Measurements from ENCODE around the gene RBM15.

DNA sequence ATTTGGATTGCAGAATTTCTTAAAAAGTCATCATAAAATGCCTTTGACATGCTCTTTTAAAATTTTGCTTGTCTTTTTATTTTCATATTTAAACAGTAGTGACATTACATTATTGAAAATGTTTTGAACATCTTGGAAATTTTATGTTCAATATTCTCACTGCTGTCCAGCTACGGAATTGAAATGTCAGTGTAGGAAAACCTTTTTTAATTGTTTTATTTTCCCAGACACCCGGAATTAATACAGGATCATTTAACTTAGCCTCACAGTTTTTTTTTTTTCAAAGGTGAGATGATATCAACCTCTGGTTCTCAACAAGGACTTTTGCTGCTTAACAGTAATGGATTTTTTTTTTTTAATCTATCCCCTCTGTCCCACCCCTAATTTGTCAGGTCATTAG, 4.1 kb downstream of the RBM15 start:
- TF ChIP-seq, protein P1, sequence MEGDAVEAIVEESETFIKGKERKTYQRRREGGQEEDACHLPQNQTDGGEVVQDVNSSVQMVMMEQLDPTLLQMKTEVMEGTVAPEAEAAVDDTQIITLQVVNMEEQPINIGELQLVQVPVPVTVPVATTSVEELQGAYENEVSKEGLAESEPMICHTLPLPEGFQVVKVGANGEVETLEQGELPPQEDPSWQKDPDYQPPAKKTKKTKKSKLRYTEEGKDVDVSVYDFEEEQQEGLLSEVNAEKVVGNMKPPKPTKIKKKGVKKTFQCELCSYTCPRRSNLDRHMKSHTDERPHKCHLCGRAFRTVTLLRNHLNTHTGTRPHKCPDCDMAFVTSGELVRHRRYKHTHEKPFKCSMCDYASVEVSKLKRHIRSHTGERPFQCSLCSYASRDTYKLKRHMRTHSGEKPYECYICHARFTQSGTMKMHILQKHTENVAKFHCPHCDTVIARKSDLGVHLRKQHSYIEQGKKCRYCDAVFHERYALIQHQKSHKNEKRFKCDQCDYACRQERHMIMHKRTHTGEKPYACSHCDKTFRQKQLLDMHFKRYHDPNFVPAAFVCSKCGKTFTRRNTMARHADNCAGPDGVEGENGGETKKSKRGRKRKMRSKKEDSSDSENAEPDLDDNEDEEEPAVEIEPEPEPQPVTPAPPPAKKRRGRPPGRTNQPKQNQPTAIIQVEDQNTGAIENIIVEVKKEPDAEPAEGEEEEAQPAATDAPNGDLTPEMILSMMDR (tag by site-specific recombination; IDR thresholded peaks at IDR 0.05), result no peak
- TF ChIP-seq, protein P2, sequence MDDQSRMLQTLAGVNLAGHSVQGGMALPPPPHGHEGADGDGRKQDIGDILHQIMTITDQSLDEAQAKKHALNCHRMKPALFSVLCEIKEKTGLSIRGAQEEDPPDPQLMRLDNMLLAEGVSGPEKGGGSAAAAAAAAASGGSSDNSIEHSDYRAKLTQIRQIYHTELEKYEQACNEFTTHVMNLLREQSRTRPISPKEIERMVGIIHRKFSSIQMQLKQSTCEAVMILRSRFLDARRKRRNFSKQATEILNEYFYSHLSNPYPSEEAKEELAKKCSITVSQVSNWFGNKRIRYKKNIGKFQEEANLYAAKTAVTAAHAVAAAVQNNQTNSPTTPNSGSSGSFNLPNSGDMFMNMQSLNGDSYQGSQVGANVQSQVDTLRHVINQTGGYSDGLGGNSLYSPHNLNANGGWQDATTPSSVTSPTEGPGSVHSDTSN (CRISPR knock-in tag; IDR thresholded peaks at IDR 0.05), result no peak
- TF ChIP-seq ZNF549 (tag by site-specific recombination; IDR thresholded peaks at IDR 0.05), result no peak
- no peak for TF ChIP-seq YY1 (tag by site-specific recombination; IDR thresholded peaks at IDR 0.05)
- no peak for TF ChIP-seq ZBTB8A (tag by site-specific recombination; IDR thresholded peaks at IDR 0.05)
- no peak for TF ChIP-seq ZNF138 (tag by site-specific recombination; IDR thresholded peaks at IDR 0.05; ENCODE audit: borderline replicate concordance)
- TF ChIP-seq ZNF623 (tag by site-specific recombination; IDR thresholded peaks at IDR 0.05), result no peak
- no peak for TF ChIP-seq SP2 (tag by site-specific recombination; IDR thresholded peaks at IDR 0.05)

Data from HEK293 (cell line).